Gastroesophageal sphincter (tissue), 4 donors: Measurements from ENCODE around the gene TTC9B. TPM values are rescaled to one million over a fixed set of nuclear protein-coding genes. Genes with fewer than 3 reads are reported as not detected.
"Not testable (repeated sequence)": the region's sequence is repeated elsewhere in the genome, so short reads cannot be mapped to it uniquely, and the experiment has no call there.

ENCODE experiments used
- ATAC-seq: fragments of 150-250 bp; one replicate; pipeline ENCODE4 v1.9.1; 2016; ENCODE audit warnings: mild to moderate bottlenecking, moderate library complexity
- H3K27ac ChIP-seq, 4 donors: fragments of 200-600 bp; sonication (generic) in 3 of 4; 1 replicate in 3 of 4; 2 replicates in 1 of 4; pipeline ENCODE4 v1.5.1; 2016 to 2019
- H3K27me3 ChIP-seq: fragments of 200-600 bp; sonication (generic); one replicate; pipeline ENCODE4 v1.5.1; 2019
- H3K36me3 ChIP-seq, 2 donors: fragments of 200-600 bp; sonication (generic); one replicate each; pipeline ENCODE4 v1.5.1; 2019; ENCODE audit warnings: control low read depth in 1 of 2
- H3K4me1 ChIP-seq, 3 donors: fragments of 200-600 bp; sonication (generic); 1 replicate in 2 of 3; 2 replicates in 1 of 3; pipeline ENCODE4 v1.5.1; 2016 to 2019; ENCODE audit warnings: control low read depth in 2 of 3
- H3K4me3 ChIP-seq, 2 donors: fragments of 200-600 bp; sonication (generic); one replicate each; pipeline ENCODE4 v1.5.1; 2019; ENCODE audit warnings: mild to moderate bottlenecking in 1 of 2, moderate library complexity in 1 of 2
- H3K9me3 ChIP-seq, 3 donors: fragments of 200-600 bp; sonication (generic); one replicate each; pipeline ENCODE4 v1.5.1; 2017 to 2019; ENCODE audit warnings: control low read depth in 2 of 3
- CTCF ChIP-seq, 4 experiments: fragments of 200-600 bp in 2 of 4; fragments of 450-650 bp in 2 of 4; sonication (generic) in 1 of 4; IDR thresholded peaks; one replicate each; pipeline ENCODE4 v1.5.1; 2017 to 2019; ENCODE audit warnings: antibody characterized with exemption in 4 of 4, mild to moderate bottlenecking in 2 of 4, moderate library complexity in 2 of 4
- EP300 ChIP-seq: sonication (generic); formaldehyde crosslinking; IDR thresholded peaks from one replicate; pipeline ENCODE4 v1.6.1; 2017; ENCODE audit warnings: antibody characterized with exemption, mild to moderate bottlenecking
- POLR2A ChIP-seq, 2 donors: fragments of 450-650 bp; IDR thresholded peaks; one replicate each; pipeline ENCODE4 v1.6.1; 2017; ENCODE audit warnings: antibody characterized with exemption in 2 of 2, mild to moderate bottlenecking in 2 of 2, moderate library complexity in 1 of 2
- POLR2AphosphoS5 ChIP-seq: sonication (generic); formaldehyde crosslinking; IDR thresholded peaks from one replicate; pipeline ENCODE4 v1.6.1; 2017; ENCODE audit warnings: antibody characterized with exemption
- WGBS, 2 donors: methylation state at CpG; one replicate each; pipeline ENCODE4 v1.1.5; 2018; ENCODE audit warnings: low coverage in 1 of 2; 5-methylcytosine and 5-hydroxymethylcytosine counted together
- total RNA-seq, 4 donors: library from RNA; depleted of rRNA; stranded (reverse); fragments of >200 nt; gene quantifications; one replicate each; pipeline ENCODE4 v1.1.0, GENCODE V29; 2016

Gene TTC9B
- total RNA-seq, 4 donors from 2014 or later: not detected

- Histone ChIP-seq H3K36me3 (no peaks in the 10 kb centered on the region), H3K4me3 (no peak overlapping the region), H3K9me3 (no peaks in the 10 kb centered on the region), H3K27me3 (peaks cover 31% of the 10 kb centered on the region), H3K27ac (no peak overlapping the region), H3K4me1 (no peaks in the 10 kb centered on the region)
- TF ChIP-seq POLR2AphosphoS5 (no peak), POLR2A (IDR thresholded peaks at IDR 0.05) (no peak), EP300 (no peak), CTCF (IDR thresholded peaks at IDR 0.05) (no peak)
- no peak for ATAC-seq
- 67% methylated on average over 4 of the region's 4 CpGs; no CpG with 5 or more reads in 1 of the 2 donors for WGBS, 2 donors
These were observed 39.4 kb downstream of the TTC9B start for GRCh38 chr19:40178756-40179155.

GRCh38 chr19:40177286-40178070 is 40.7 kb downstream of the TTC9B start:
- no peak overlapping the region for H3K4me3 ChIP-seq
- H3K4me1 ChIP-seq: no peaks in the 10 kb centered on the region
- no peaks in the 10 kb centered on the region for H3K9me3 ChIP-seq
- no peak overlapping the region for H3K27ac ChIP-seq
- no peak for TF ChIP-seq EP300
- no peak for TF ChIP-seq POLR2A (IDR thresholded peaks at IDR 0.05)
- TF ChIP-seq CTCF (IDR thresholded peaks at IDR 0.05): no peak
- TF ChIP-seq POLR2AphosphoS5: no peak
- H3K36me3 ChIP-seq: no peaks in the 10 kb centered on the region
- ATAC-seq: no peak
- WGBS, 2 donors: 58 to 60% methylated on average over 1 to 4 of the region's 5 CpGs
- peaks cover 35% of the 10 kb centered on the region for H3K27me3 ChIP-seq

- no peaks in the 10 kb centered on the region for H3K9me3 ChIP-seq
- no peak for ATAC-seq
- H3K27me3 ChIP-seq: peaks cover 44% of the 10 kb centered on the region
- no peak overlapping the region for H3K4me3 ChIP-seq
- TF ChIP-seq CTCF (IDR thresholded peaks at IDR 0.05): no peak
- WGBS, 2 donors: 57 to 74% methylated on average over 4 to 5 of the region's 5 CpGs
- H3K36me3 ChIP-seq: no peaks in the 10 kb centered on the region
- no peak overlapping the region for H3K27ac ChIP-seq
- H3K4me1 ChIP-seq: no peaks in the 10 kb centered on the region
These were observed 42.4 kb downstream of the TTC9B start for GRCh38 chr19:40175820-40176219.

- WGBS, 2 donors: 82% methylated on average over 4 of the region's 4 CpGs; no CpG with 5 or more reads in 1 of the 2 donors
- TF ChIP-seq EP300 (no peak), POLR2AphosphoS5 (no peak), CTCF (IDR thresholded peaks at IDR 0.05) (no peak), POLR2A (IDR thresholded peaks at IDR 0.05) (no peak)
- H3K27ac ChIP-seq: no peak overlapping the region
These were observed 44.1 kb downstream of the TTC9B start for GRCh38 chr19:40174092-40174491.

GRCh38 chr19:40171293-40171692 is 46.9 kb downstream of the TTC9B start:
- 70 to 78% methylated on average over 2 to 4 of the region's 4 CpGs for WGBS, 2 donors
- H3K4me1 ChIP-seq, H3K27ac ChIP-seq, ATAC-seq, H3K4me3 ChIP-seq, H3K9me3 ChIP-seq, H3K36me3 ChIP-seq: not testable (repeated sequence)
- H3K27me3 ChIP-seq: peaks cover 73% of the 10 kb centered on the region

More at GRCh38 chr19:40174092-40174491, 44.1 kb downstream of the TTC9B start:
- Histone ChIP-seq H3K9me3 (no peaks in the 10 kb centered on the region), H3K4me1 (no peaks in the 10 kb centered on the region), H3K36me3 (no peaks in the 10 kb centered on the region), H3K27me3 (peaks cover 57% of the 10 kb centered on the region), H3K4me3 (no peak overlapping the region)
- no peak for ATAC-seq

- H3K27ac ChIP-seq, H3K4me1 ChIP-seq, H3K4me3 ChIP-seq, H3K36me3 ChIP-seq, H3K9me3 ChIP-seq, ATAC-seq: not testable (repeated sequence)
- WGBS, 2 donors: 20% methylated on average over 1 of the region's 39 CpGs; no CpG with 5 or more reads in 1 of the 2 donors
- H3K27me3 ChIP-seq: peaks cover 68% of the 10 kb centered on the region
These were observed 47.7 kb downstream of the TTC9B start for GRCh38 chr19:40170303-40170989.

GRCh38 chr19:40169482-40170302 is 48.5 kb downstream of the TTC9B start:
- 46% methylated on average over 6 of the region's 30 CpGs; no CpG with 5 or more reads in 1 of the 2 donors for WGBS, 2 donors
- H3K36me3 ChIP-seq, H3K4me3 ChIP-seq, H3K9me3 ChIP-seq, ATAC-seq, H3K27ac ChIP-seq, H3K4me1 ChIP-seq: not testable (repeated sequence)
- H3K27me3 ChIP-seq: peaks cover 63% of the 10 kb centered on the region
